Measurements from ENCODE around the gene ATP2B1. TPM values are rescaled to one million over a fixed set of nuclear protein-coding genes. Genes with fewer than 3 reads are reported as not detected.

Gene ATP2B1
- total and polyA plus RNA-seq, 7 experiments from 2014 or later: 11.0 to 101 (median 43.3) TPM

DNA sequence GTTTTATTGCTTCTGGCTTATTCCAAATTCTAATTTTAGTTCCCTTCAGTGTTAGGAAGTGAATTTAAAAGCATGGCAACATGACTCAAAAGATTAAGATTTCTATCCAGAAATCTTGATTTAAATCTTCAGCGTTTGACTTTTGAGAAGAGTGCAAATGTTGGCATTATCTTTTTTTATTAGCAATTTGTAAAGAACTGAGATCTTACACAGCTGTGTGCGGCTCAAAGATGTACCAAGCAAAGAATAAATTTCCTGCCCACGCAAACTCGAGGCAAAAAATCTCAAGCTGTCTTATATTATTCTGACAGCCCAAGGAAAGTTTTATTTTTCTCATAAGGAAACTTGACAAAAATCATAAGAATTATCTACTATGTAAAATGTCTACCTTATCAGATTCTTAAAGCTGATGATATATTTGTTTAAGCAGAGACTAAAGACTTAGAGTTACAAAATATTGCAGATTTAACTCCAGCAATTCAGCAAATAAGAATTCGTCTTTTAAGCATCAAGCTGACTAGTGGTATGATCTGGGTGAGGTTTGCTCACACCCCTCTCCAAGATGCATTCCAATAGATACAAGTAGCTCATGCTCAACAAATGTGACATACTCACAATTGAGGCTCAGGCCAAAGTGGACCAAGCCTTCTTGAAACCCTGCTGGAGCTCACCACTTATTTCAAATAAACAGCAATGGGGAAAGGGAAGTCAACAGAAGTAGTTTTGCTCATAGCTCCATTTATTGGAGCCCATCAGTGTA lies 135.4 kb downstream of the ATP2B1 start:
- H3K27ac Mint-ChIP-seq: no peak overlapping the region
- CTCF ChIA-PET: interaction anchor here (1.1 kb wide), 1 partner anchor 31 kb away, joined by 3 read pairs; no protein-coding TSS in a partner anchor

DNA sequence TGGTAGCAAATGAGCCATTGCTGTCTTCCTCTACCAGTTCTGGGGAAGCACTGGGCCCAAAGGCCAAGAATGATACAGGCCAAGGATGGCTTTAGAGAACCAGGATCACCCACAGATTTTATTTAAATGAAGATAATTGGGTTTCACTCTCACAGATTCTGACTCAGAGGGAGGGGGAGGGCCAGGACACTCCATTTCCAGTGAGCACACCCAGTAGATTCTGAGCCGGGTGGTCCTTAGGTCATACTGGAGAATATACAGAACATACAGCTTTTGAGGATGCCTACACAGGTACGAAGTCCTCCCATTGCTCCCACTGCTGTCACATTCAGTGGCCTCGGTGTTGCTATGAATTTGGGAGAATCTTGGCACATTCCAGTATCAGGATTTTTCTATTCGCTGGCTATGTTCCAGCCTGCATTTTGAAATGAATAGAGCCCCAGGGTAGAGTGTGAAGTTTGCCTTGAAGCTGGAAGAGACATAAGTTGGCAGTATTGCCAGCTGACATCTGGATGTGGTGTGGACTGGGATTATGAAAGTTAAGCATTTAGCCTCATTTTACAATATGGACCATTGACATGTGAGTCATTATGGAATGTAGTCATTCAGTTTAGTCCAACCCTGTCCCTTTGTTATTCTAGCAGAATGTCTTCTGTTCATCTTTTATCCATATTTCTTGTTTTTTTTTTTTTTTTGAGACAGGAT lies 137.0 kb downstream of the ATP2B1 start:
- Mint-ChIP-seq H3K4me1 (peaks cover 0 to 4% (median 0%) of the 10 kb centered on the region in 7 donors), H3K9me3 (no peaks in the 10 kb centered on the region), H3K4me3 (no peak overlapping the region), H3K36me3 (peaks cover 0 to 9% (median 0%) of the 10 kb centered on the region in 5 donors), H3K27ac (no peak overlapping the region), H3K27me3 (no peaks in the 10 kb centered on the region)
- POLR2A ChIA-PET: no interaction called here
- CTCF ChIA-PET: interaction anchor here (1.1 kb wide), 1 partner anchor 29 kb away, joined by 3 read pairs; no protein-coding TSS in a partner anchor
- Histone ChIP-seq H3K27ac (ENCODE audit: low read depth, low read length) (no peak overlapping the region), H3K27me3 (ENCODE audit: control insufficient read depth in 2 of 2, insufficient read depth in 2 of 2, low read length in 2 of 2) (no peaks in the 10 kb centered on the region), H3K4me3 (ENCODE audit: low read length) (no peak overlapping the region), H3K9me3 (ENCODE audit: control insufficient read depth in 2 of 3, low read length in 3 of 3) (no peaks in the 10 kb centered on the region), H3K36me3 (ENCODE audit: control insufficient read depth in 2 of 3, insufficient read depth in 3 of 3, low read length in 3 of 3) (no peaks in the 10 kb centered on the region), H3K4me1 (ENCODE audit: control insufficient read depth in 2 of 2, insufficient read depth in 2 of 2, low read length in 2 of 2) (no peaks in the 10 kb centered on the region)
- intact Hi-C loops (cut with micrococcal nuclease): no loop called here
- ATAC-seq: no peak
- no peak for DNase-seq

More for the DNA sequence above, 135.4 kb downstream of the ATP2B1 start:
- H3K4me1 ChIP-seq (ENCODE audit: control insufficient read depth in 2 of 2, insufficient read depth in 2 of 2, low read length in 2 of 2): no peaks in the 10 kb centered on the region
- no peaks in the 10 kb centered on the region for H3K9me3 ChIP-seq (ENCODE audit: control insufficient read depth in 2 of 3, low read length in 3 of 3)
- Mint-ChIP-seq H3K36me3 (peaks cover 0 to 9% (median 0%) of the 10 kb centered on the region in 5 donors), H3K4me3 (no peak overlapping the region), H3K4me1 (no peaks in the 10 kb centered on the region), H3K27me3 (no peaks in the 10 kb centered on the region), H3K9me3 (no peaks in the 10 kb centered on the region)
- H3K27me3 ChIP-seq (ENCODE audit: control insufficient read depth in 2 of 2, insufficient read depth in 2 of 2, low read length in 2 of 2): no peaks in the 10 kb centered on the region
- no peak for DNase-seq
- intact Hi-C loops (cut with micrococcal nuclease): no loop called here
- no peak for ATAC-seq
- no peak overlapping the region for H3K27ac ChIP-seq (ENCODE audit: low read depth, low read length)
- no peaks in the 10 kb centered on the region for H3K36me3 ChIP-seq (ENCODE audit: control insufficient read depth in 2 of 3, insufficient read depth in 3 of 3, low read length in 3 of 3)
- POLR2A ChIA-PET: no interaction called here
- H3K4me3 ChIP-seq (ENCODE audit: low read length): no peak overlapping the region

DNA sequence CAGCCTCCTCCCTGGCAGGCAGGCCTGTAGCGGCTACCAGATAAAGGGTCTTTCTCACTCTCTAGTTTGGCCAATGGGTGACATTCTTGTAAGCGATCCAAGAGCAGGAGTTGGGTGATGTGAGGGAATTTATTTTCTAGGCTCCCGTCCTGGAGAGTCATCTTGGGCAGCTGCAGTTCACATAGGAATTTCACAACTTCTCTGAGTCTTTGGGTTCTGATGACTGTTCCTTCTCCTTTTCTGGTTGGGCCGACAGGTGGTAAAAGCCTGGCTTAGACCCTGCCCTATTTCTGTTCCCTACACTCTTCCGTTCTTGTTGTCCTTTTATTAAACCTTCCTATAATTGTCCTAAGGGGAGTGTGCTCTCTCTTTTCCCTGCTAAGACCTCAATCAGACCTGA lies 140.2 kb downstream of the ATP2B1 start:
- H3K9me3 Mint-ChIP-seq: no peaks in the 10 kb centered on the region
- CTCF ChIA-PET: no interaction called here

DNA sequence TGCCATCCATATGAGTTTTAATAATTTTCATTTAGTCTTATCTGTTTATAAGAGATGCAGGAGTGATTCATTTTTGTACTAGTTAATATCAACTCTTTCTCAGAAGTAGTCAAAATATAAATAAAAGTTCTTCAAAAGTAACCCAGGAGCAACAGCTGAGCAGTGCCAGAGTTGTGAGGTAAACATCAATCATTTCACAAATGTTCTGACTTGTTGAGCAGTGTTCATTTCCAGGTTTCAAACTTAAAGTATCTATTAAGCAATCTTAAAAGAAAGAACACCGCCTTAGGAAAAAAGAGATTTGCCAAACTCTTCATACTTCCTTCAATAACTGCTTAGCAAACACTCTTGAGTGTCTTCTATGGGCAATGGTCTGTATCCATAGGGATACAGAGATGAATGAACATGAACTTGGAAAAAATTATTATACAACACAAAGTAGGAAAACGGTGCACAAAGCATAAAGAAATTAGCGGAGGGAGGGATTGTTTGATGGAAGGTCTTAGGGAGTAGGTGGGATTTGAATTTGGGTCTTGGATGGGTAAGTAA lies 140.9 kb downstream of the ATP2B1 start:
- Mint-ChIP-seq H3K27me3 (no peaks in the 10 kb centered on the region), H3K4me1 (peaks cover 0 to 9% (median 0%) of the 10 kb centered on the region in 7 donors), H3K4me3 (no peak overlapping the region), H3K9me3 (no peaks in the 10 kb centered on the region), H3K36me3 (peaks cover 0 to 9% (median 0%) of the 10 kb centered on the region in 5 donors), H3K27ac (no peak overlapping the region)
- no peak for DNase-seq
- H3K36me3 ChIP-seq (ENCODE audit: control insufficient read depth in 2 of 3, insufficient read depth in 3 of 3, low read length in 3 of 3): no peaks in the 10 kb centered on the region
- no peak overlapping the region for H3K27ac ChIP-seq (ENCODE audit: low read depth, low read length)
- H3K9me3 ChIP-seq (ENCODE audit: control insufficient read depth in 2 of 3, low read length in 3 of 3): no peaks in the 10 kb centered on the region
- H3K4me1 ChIP-seq (ENCODE audit: control insufficient read depth in 2 of 2, insufficient read depth in 2 of 2, low read length in 2 of 2): no peaks in the 10 kb centered on the region
- no peak for ATAC-seq
- H3K27me3 ChIP-seq (ENCODE audit: control insufficient read depth in 2 of 2, insufficient read depth in 2 of 2, low read length in 2 of 2): no peaks in the 10 kb centered on the region
- POLR2A ChIA-PET: no interaction called here
- CTCF ChIA-PET: no interaction called here
- intact Hi-C loops (cut with micrococcal nuclease): no loop called here
- no peak overlapping the region for H3K4me3 ChIP-seq (ENCODE audit: low read length)

More for the DNA sequence above, 140.2 kb downstream of the ATP2B1 start:
- peaks cover 0 to 9% (median 0%) of the 10 kb centered on the region in 7 donors for H3K4me1 Mint-ChIP-seq
- H3K36me3 Mint-ChIP-seq: peaks cover 0 to 9% (median 0%) of the 10 kb centered on the region in 5 donors
- no peaks in the 10 kb centered on the region for H3K36me3 ChIP-seq (ENCODE audit: control insufficient read depth in 2 of 3, insufficient read depth in 3 of 3, low read length in 3 of 3)
- H3K27me3 ChIP-seq (ENCODE audit: control insufficient read depth in 2 of 2, insufficient read depth in 2 of 2, low read length in 2 of 2): no peaks in the 10 kb centered on the region
- no peaks in the 10 kb centered on the region for H3K27me3 Mint-ChIP-seq
- no peak overlapping the region for H3K4me3 Mint-ChIP-seq
- H3K4me3 ChIP-seq (ENCODE audit: low read length): no peak overlapping the region
- H3K27ac ChIP-seq (ENCODE audit: low read depth, low read length): no peak overlapping the region
- intact Hi-C loops (cut with micrococcal nuclease): no loop called here
- DNase-seq (no peak), ATAC-seq (no peak)
- no peak overlapping the region for H3K27ac Mint-ChIP-seq
- H3K4me1 ChIP-seq (ENCODE audit: control insufficient read depth in 2 of 2, insufficient read depth in 2 of 2, low read length in 2 of 2): no peaks in the 10 kb centered on the region
- POLR2A ChIA-PET: no interaction called here
- H3K9me3 ChIP-seq (ENCODE audit: control insufficient read depth in 2 of 3, low read length in 3 of 3): no peaks in the 10 kb centered on the region

DNA sequence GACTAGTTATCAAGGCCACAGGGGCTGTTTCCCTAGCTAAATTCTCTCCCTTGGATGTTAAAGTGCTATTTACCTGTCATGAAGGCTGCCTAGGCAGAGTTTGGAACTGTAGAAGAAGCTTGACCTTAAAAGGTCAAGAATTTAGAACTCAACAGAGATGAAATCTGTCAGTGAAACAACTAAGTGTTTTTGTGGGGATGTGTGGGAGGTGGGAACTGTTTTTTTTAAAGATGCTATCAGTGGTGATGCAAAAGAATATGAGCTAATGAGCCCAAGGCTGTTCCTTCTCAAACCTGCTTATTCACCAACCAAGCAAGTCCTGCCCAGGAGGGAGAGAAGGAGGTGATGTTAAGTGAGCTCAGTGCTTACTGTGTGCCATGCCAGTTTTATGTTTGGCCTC lies 142.0 kb downstream of the ATP2B1 start:
- no peak overlapping the region for H3K27ac ChIP-seq (ENCODE audit: low read depth, low read length)
- H3K9me3 ChIP-seq (ENCODE audit: control insufficient read depth in 2 of 3, low read length in 3 of 3): no peaks in the 10 kb centered on the region
- Mint-ChIP-seq H3K4me3 (no peak overlapping the region), H3K4me1 (peaks cover 0 to 9% (median 0%) of the 10 kb centered on the region in 7 donors), H3K27ac (no peak overlapping the region), H3K9me3 (no peaks in the 10 kb centered on the region), H3K27me3 (no peaks in the 10 kb centered on the region), H3K36me3 (peaks cover 0 to 14% (median 3%) of the 10 kb centered on the region in 5 donors)
- CTCF ChIA-PET: no interaction called here
- DNase-seq (no peak), ATAC-seq (no peak)
- H3K36me3 ChIP-seq (ENCODE audit: control insufficient read depth in 2 of 3, insufficient read depth in 3 of 3, low read length in 3 of 3): no peaks in the 10 kb centered on the region
- POLR2A ChIA-PET: no interaction called here
- H3K27me3 ChIP-seq (ENCODE audit: control insufficient read depth in 2 of 2, insufficient read depth in 2 of 2, low read length in 2 of 2): no peaks in the 10 kb centered on the region
- no peak overlapping the region for H3K4me3 ChIP-seq (ENCODE audit: low read length)
- intact Hi-C loops (cut with micrococcal nuclease): no loop called here
- H3K4me1 ChIP-seq (ENCODE audit: control insufficient read depth in 2 of 2, insufficient read depth in 2 of 2, low read length in 2 of 2): no peaks in the 10 kb centered on the region

DNA sequence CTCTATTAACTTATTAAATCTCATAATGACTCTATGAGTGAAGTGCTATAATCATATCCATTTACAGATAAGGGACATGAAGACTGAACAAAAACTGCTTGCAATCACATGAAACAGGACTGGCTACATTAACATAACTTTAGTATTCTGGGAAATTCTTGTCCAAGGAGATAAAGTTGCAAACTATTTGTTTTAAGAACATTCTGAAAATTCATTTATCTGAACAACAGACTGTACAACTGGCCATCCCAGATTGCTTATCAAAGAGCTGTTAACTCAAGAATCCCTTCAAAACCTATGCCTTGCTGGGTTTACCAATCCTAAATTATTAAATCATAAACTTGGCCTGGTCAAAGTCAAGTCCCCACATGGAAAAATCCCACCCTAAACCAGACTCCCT lies 143.6 kb downstream of the ATP2B1 start:
- H3K4me1 Mint-ChIP-seq: peaks cover 0 to 9% (median 0%) of the 10 kb centered on the region in 7 donors
- peaks cover 0 to 14% (median 3%) of the 10 kb centered on the region in 5 donors for H3K36me3 Mint-ChIP-seq
- H3K4me3 Mint-ChIP-seq: no peak overlapping the region
- H3K4me1 ChIP-seq (ENCODE audit: control insufficient read depth in 2 of 2, insufficient read depth in 2 of 2, low read length in 2 of 2): no peaks in the 10 kb centered on the region
- no peaks in the 10 kb centered on the region for H3K27me3 ChIP-seq (ENCODE audit: control insufficient read depth in 2 of 2, insufficient read depth in 2 of 2, low read length in 2 of 2)
- H3K4me3 ChIP-seq (ENCODE audit: low read length): no peak overlapping the region
- no peak overlapping the region for H3K27ac Mint-ChIP-seq
- ChIA-PET CTCF (interaction anchor here (1.0 kb wide), 1 partner anchor 24 kb away, joined by 3 read pairs; no protein-coding TSS in a partner anchor), POLR2A (no interaction called here)
- H3K36me3 ChIP-seq (ENCODE audit: control insufficient read depth in 2 of 3, insufficient read depth in 3 of 3, low read length in 3 of 3): no peaks in the 10 kb centered on the region
- H3K9me3 ChIP-seq (ENCODE audit: control insufficient read depth in 2 of 3, low read length in 3 of 3): no peaks in the 10 kb centered on the region
- no peak for ATAC-seq
- H3K9me3 Mint-ChIP-seq: no peaks in the 10 kb centered on the region
- no peak for DNase-seq
- H3K27ac ChIP-seq (ENCODE audit: low read depth, low read length): no peak overlapping the region
- no peaks in the 10 kb centered on the region for H3K27me3 Mint-ChIP-seq
- intact Hi-C loops (cut with micrococcal nuclease): no loop called here
